A549 (cell line): ENCODE data around the gene EXOC6. TPM values are rescaled to one million over a fixed set of nuclear protein-coding genes. Genes with fewer than 3 reads are reported as not detected.

Experiments used
- ATAC-seq, 2 experiments: fragments of 200-7000 bp in 1 of 2; fragments of >200 bp in 1 of 2; cut with Nextera tagmentation in 1 of 2; cut with Tn5 transposase in 1 of 2; 3 replicates each; pipeline versions ENCODE4 v1.8.0 to v1.9.1; 2018 to 2020; ENCODE audit warnings: mild to moderate bottlenecking in 1 of 2, moderate library complexity in 1 of 2
- CTCF ChIA-PET: fragments of 300-600 bp; sonication (Branson Sonifier 250); formaldehyde crosslinking; extraction: SDS; loops from one replicate; lab custom pipeline; 2021; ENCODE audit warnings: antibody characterized with exemption, inconsistent platforms; lab: Yijun Ruan, JAX
- POLR2A ChIA-PET: fragments of 350-600 bp; formaldehyde crosslinking; extraction: SDS; loops from one replicate; lab custom pipeline; 2021; ENCODE audit warnings: antibody characterized with exemption, inconsistent platforms; lab: Yijun Ruan, JAX
- DNase-seq, 2 experiments: peaks; one replicate each; pipeline versions ENCODE4 v3.0.0 to v3.0.0-alpha.2; 2011 to 2016; ENCODE audit warnings: low read depth in 1 of 2, low spot score in 1 of 2
- FAIRE-seq: peaks from 2 replicates; lab custom pipeline; 2011; peaks lifted over from hg19 to GRCh38; lab: Jason Lieb, UNC
- H3K27ac ChIP-seq, 2 experiments: fragments of >200 bp; sonication (Bioruptor Twin); formaldehyde crosslinking; 3 replicates each; pipeline ENCODE4 v1.5.1; 2016 to 2017
- H3K4me1 ChIP-seq: fragments of >200 bp; sonication (Bioruptor Twin); formaldehyde crosslinking; 3 replicates; pipeline ENCODE4 v1.6.1; 2016
- H3K4me2 ChIP-seq: fragments of >200 bp; sonication (Bioruptor Twin); formaldehyde crosslinking; 3 replicates; pipeline ENCODE4 v1.6.1; 2016
- H3K4me3 ChIP-seq: fragments of >200 bp; sonication (Bioruptor Twin); formaldehyde crosslinking; 3 replicates; pipeline ENCODE4 v1.5.1; 2016
- H3K9me3 ChIP-seq: fragments of >200 bp; sonication (Bioruptor Twin); formaldehyde crosslinking; 3 replicates; pipeline ENCODE4 v1.6.1; 2016
- CEBPB ChIP-seq, 2 experiments: fragments of >200 bp in 1 of 2; sonication (Bioruptor Twin) in 1 of 2; formaldehyde crosslinking in 1 of 2; IDR thresholded peaks; 2 replicates each; pipeline ENCODE4 v1.6.1; 2012 to 2016
- EHF ChIP-seq: fragments of 250-450 bp; sonication (Bioruptor Pico); IDR thresholded peaks from 2 replicates; pipeline ENCODE4 v1.5.0; 2020; ENCODE audit warnings: mild to moderate bottlenecking
- FOXS1 ChIP-seq: fragments of 250-450 bp; sonication (Bioruptor Pico); IDR thresholded peaks from 2 replicates; pipeline ENCODE4 v1.5.0; 2020; ENCODE audit warnings: mild to moderate bottlenecking, moderate library complexity
- GATA3 ChIP-seq: IDR thresholded peaks from 2 replicates; pipeline ENCODE4 v1.6.1; 2012; ENCODE audit warnings: borderline replicate concordance
- HEYL ChIP-seq: fragments of 250-450 bp; sonication (Bioruptor Pico); IDR thresholded peaks from 2 replicates; pipeline ENCODE4 v1.8.0; 2021; ENCODE audit warnings: mild to moderate bottlenecking, moderate library complexity
- HOXA7 ChIP-seq: fragments of 250-450 bp; sonication (Bioruptor Pico); IDR thresholded peaks from 2 replicates; pipeline ENCODE4 v1.5.0; 2020; ENCODE audit warnings: mild to moderate bottlenecking, moderate library complexity
- JUN ChIP-seq, 2 experiments: fragments of >200 bp; sonication (Bioruptor Twin); formaldehyde crosslinking; IDR thresholded peaks; 2 replicates in 1 of 2; 3 replicates in 1 of 2; pipeline ENCODE4 v1.6.1; 2016 to 2017
- KDM1A ChIP-seq: fragments of 200-600 bp; sonication (generic); IDR thresholded peaks from 2 replicates; pipeline ENCODE4 v1.6.1; 2016; ENCODE audit warnings: low read depth, mild to moderate bottlenecking
- KDM5A ChIP-seq: fragments of 200-600 bp; sonication (generic); IDR thresholded peaks from 2 replicates; pipeline ENCODE4 v1.6.1; 2016; ENCODE audit warnings: antibody characterized with exemption, mild to moderate bottlenecking
- NFE2L2 ChIP-seq: fragments of 150-350 bp; conservative IDR thresholded peaks from 2 replicates; pipeline ENCODE4 v1.6.1; 2014; ENCODE audit warnings: low read length
- POLR2A ChIP-seq: IDR thresholded peaks from 2 replicates; pipeline ENCODE4 v1.6.1; 2012; ENCODE audit warnings: mild to moderate bottlenecking, low read length
- POLR2AphosphoS2 ChIP-seq: conservative IDR thresholded peaks from 2 replicates; pipeline ENCODE4 v1.6.1; 2012; ENCODE audit warnings: low read length, improper control_type of control experiment, inconsistent platforms
- RCOR1 ChIP-seq: fragments of 150-350 bp; IDR thresholded peaks from 2 replicates; pipeline ENCODE4 v1.6.1; 2014; ENCODE audit warnings: antibody characterized with exemption, low read length, low read depth
- SREBF2 ChIP-seq: fragments of 450-650 bp; IDR thresholded peaks from 2 replicates; pipeline ENCODE4 v1.6.1; 2014; ENCODE audit warnings: mild to moderate bottlenecking, moderate library complexity
- TP53 ChIP-seq: fragments of 250-450 bp; sonication (Bioruptor Pico); IDR thresholded peaks from 2 replicates; pipeline ENCODE4 v1.5.0; 2021; ENCODE audit warnings: mild to moderate bottlenecking, moderate library complexity
- ZFP36 ChIP-seq: fragments of 450-650 bp; IDR thresholded peaks from 2 replicates; pipeline ENCODE4 v1.6.1; 2014; ENCODE audit warnings: borderline replicate concordance; ENCODE audit not compliant: partially characterized antibody
- WGBS: methylation state at CpG from one replicate; pipeline ENCODE4 v1.1.6; 2017; ENCODE audit errors: missing lambda C conversion rate; 5-methylcytosine and 5-hydroxymethylcytosine counted together
- polyA plus RNA-seq, 4 experiments: library from polyadenylated mRNA; depleted of rRNA in 3 of 4; stranded (reverse); fragments of >200 nt; fragmentation: RNase III in 1 of 4; extraction: RNeasy Plus Mini Kit Qiagen cat#74134 plus additional on column Dnase treatment in 1 of 4; gene quantifications; 2 replicates in 3 of 4; 3 replicates in 1 of 4; pipeline ENCODE4 v1.2.3, GENCODE V29; 2011 to 2017
- TF ChIP-seq, protein P1 (sequence below): fragments of >200 bp; sonication (Bioruptor Twin); formaldehyde crosslinking; IDR thresholded peaks from 3 replicates; pipeline ENCODE4 v1.5.1; 2016
- TF ChIP-seq, protein P2 (sequence below): fragments of 150-350 bp; IDR thresholded peaks from 2 replicates; pipeline ENCODE4 v1.6.1; 2014; ENCODE audit warnings: low read depth, mild to moderate bottlenecking, low read length
- TF ChIP-seq, protein P3 (sequence below): fragments of 250-450 bp; sonication (Bioruptor Pico); IDR thresholded peaks from 2 replicates; pipeline ENCODE4 v1.5.0; 2021; ENCODE audit warnings: mild to moderate bottlenecking, moderate library complexity, borderline replicate concordance
- TF ChIP-seq, protein P4 (sequence below): fragments of >200 bp; sonication (Bioruptor Twin); formaldehyde crosslinking; IDR thresholded peaks from 2 replicates; pipeline ENCODE4 v1.6.1; 2016
- TF ChIP-seq, protein P5 (sequence below): fragments of 250-450 bp; sonication (Bioruptor Pico); IDR thresholded peaks from 2 replicates; pipeline ENCODE4 v1.5.0; 2020; ENCODE audit warnings: low read depth, mild to moderate bottlenecking, moderate library complexity

The EXOC6 gene
- polyA plus RNA-seq, 2 of the 4 experiments (the other 2 are of a cell fraction) = 16.8 to 48.5 TPM

DNA sequence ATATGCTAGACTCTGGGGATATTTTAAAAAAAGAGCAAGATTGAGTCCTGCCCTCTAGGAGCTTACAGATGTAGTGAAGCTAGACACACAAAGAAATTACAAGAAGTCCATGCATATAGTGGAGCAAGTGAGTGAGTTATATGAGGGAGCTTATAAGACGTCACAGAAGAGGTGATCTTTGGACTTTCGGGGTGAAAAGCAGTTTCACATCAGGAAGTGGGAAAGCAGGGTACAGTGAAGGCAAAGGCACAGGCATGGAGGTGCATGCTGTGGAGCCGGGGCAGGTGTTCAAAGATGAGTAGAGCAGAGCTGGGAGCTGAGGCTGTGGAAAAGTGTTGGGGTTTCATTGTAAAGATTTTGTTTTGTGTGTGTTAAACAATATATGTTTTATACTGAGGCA, 38.5 kb upstream of the EXOC6 start:
- Histone ChIP-seq H3K27ac (no peak overlapping the region), H3K4me3 (no peak overlapping the region), H3K4me1 (no peaks in the 10 kb centered on the region), H3K9me3 (no peaks in the 10 kb centered on the region), H3K4me2 (no peak overlapping the region)
- ATAC-seq (peak in 1 of 2 experiments; percentile 39; a peak in 1 of 6 replicates), DNase-seq (no peak), FAIRE-seq (no peak)
- 64% methylated on average over 3 of the region's 3 CpGs for WGBS
- ChIA-PET CTCF (interaction anchor here (0.6 to 3.6 kb wide), 4 partner anchors 11 to 62 kb away, joined by 3 to 13 read pairs (median 3); no protein-coding TSS in a partner anchor), POLR2A (no interaction called here)
- TF ChIP-seq POLR2AphosphoS2 = no peak
- no peak for TF ChIP-seq KDM1A
- TF ChIP-seq TP53 (CRISPR knock-in tag) = no peak
- TF ChIP-seq ZFP36 = no peak
- TF ChIP-seq GATA3 = no peak
- TF ChIP-seq JUN (IDR thresholded peaks at IDR 0.05) = no peak
- TF ChIP-seq, protein P1, sequence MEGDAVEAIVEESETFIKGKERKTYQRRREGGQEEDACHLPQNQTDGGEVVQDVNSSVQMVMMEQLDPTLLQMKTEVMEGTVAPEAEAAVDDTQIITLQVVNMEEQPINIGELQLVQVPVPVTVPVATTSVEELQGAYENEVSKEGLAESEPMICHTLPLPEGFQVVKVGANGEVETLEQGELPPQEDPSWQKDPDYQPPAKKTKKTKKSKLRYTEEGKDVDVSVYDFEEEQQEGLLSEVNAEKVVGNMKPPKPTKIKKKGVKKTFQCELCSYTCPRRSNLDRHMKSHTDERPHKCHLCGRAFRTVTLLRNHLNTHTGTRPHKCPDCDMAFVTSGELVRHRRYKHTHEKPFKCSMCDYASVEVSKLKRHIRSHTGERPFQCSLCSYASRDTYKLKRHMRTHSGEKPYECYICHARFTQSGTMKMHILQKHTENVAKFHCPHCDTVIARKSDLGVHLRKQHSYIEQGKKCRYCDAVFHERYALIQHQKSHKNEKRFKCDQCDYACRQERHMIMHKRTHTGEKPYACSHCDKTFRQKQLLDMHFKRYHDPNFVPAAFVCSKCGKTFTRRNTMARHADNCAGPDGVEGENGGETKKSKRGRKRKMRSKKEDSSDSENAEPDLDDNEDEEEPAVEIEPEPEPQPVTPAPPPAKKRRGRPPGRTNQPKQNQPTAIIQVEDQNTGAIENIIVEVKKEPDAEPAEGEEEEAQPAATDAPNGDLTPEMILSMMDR = no peak
- no peak for TF ChIP-seq CEBPB (IDR thresholded peaks at IDR 0.05)
- TF ChIP-seq FOXS1 (CRISPR knock-in tag) = no peak
- TF ChIP-seq HEYL (CRISPR knock-in tag) = no peak
- no peak for TF ChIP-seq NFE2L2
- TF ChIP-seq SREBF2 = no peak
- TF ChIP-seq RCOR1 = no peak
- TF ChIP-seq, protein P2, sequence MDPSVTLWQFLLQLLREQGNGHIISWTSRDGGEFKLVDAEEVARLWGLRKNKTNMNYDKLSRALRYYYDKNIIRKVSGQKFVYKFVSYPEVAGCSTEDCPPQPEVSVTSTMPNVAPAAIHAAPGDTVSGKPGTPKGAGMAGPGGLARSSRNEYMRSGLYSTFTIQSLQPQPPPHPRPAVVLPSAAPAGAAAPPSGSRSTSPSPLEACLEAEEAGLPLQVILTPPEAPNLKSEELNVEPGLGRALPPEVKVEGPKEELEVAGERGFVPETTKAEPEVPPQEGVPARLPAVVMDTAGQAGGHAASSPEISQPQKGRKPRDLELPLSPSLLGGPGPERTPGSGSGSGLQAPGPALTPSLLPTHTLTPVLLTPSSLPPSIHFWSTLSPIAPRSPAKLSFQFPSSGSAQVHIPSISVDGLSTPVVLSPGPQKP = no peak
- TF ChIP-seq KDM5A = no peak
- no peak for TF ChIP-seq HOXA7 (CRISPR knock-in tag)
- TF ChIP-seq EHF (CRISPR knock-in tag) = no peak

DNA sequence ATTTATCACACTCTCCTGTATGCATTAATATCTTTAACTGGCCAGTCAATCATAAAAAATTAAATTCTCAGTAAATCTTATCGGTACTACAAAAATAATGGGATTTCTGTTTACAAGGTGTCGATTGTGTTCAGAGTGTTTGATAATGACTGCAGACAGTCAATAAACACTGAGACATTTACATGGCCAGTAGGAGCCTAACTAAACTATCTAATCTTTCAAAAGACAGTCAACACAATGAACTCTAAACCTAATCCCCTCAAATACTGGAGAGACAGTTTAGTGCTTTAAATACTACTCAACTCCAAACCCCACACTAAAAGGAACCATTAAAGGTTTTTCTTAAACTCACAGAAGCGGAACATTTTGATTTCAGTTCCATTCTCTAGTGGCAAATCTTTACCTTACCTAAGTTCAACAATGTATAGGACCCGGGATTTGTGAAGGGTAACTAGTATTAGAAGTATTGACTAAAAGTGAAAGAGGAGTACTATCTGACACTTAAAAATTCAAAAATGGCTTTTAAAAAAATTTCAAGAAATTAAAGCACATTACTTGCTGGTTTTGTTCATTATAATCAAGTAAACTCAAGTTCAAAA, 37.3 kb upstream of the EXOC6 start:
- Histone ChIP-seq H3K4me1 (0 out of 3 replicates have a peak, but pooled peaks cover 1% of the 10 kb centered on the region), H3K9me3 (no peaks in the 10 kb centered on the region), H3K27ac (no peak overlapping the region), H3K4me3 (no peak overlapping the region), H3K4me2 (no peak overlapping the region)
- TF ChIP-seq, protein P3, sequence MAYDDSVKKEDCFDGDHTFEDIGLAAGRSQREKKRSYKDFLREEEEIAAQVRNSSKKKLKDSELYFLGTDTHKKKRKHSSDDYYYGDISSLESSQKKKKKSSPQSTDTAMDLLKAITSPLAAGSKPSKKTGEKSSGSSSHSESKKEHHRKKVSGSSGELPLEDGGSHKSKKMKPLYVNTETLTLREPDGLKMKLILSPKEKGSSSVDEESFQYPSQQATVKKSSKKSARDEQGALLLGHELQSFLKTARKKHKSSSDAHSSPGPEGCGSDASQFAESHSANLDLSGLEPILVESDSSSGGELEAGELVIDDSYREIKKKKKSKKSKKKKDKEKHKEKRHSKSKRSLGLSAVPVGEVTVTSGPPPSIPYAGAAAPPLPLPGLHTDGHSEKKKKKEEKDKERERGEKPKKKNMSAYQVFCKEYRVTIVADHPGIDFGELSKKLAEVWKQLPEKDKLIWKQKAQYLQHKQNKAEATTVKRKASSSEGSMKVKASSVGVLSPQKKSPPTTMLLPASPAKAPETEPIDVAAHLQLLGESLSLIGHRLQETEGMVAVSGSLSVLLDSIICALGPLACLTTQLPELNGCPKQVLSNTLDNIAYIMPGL (CRISPR knock-in tag) = no peak
- TF ChIP-seq NFE2L2 = no peak
- TF ChIP-seq, protein P4, sequence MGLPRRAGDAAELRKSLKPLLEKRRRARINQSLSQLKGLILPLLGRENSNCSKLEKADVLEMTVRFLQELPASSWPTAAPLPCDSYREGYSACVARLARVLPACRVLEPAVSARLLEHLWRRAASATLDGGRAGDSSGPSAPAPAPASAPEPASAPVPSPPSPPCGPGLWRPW = no peak
- TF ChIP-seq RCOR1 = no peak
- no peak for TF ChIP-seq POLR2A
- TF ChIP-seq, protein P5, sequence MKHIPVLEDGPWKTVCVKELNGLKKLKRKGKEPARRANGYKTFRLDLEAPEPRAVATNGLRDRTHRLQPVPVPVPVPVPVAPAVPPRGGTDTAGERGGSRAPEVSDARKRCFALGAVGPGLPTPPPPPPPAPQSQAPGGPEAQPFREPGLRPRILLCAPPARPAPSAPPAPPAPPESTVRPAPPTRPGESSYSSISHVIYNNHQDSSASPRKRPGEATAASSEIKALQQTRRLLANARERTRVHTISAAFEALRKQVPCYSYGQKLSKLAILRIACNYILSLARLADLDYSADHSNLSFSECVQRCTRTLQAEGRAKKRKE (CRISPR knock-in tag) = no peak
- TF ChIP-seq CEBPB (IDR thresholded peaks at IDR 0.05) = no peak
- DNase-seq (no peak), FAIRE-seq (no peak), ATAC-seq (no peak)
- ChIA-PET CTCF (interaction anchor here (3.6 kb wide), 1 partner anchor 10 kb away, joined by 13 read pairs; no protein-coding TSS in a partner anchor), POLR2A (no interaction called here)
- WGBS = 63% methylated on average over 4 of the region's 4 CpGs
